ENCODE data around the gene CEP41.

DNA sequence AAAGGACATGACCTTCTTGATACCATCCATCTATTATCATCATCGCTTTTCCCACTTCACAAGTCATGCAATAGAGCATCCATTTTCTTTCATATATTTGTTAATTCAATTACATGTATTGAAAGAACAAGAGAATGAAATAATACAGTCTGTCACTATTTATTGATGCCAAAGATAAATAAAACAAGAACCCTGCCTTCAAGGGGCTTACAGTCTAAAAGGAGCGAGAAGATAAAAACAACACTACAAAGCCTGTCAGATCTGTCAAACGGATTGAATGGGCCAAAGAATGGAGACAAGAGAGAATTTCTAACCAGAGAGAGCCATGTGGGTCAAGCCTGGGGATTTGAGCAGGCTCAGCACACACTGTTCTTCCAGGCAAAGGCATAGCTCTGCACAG is 80.3 kb downstream of the CEP41 start:
- TF ChIP-seq, protein P1, sequence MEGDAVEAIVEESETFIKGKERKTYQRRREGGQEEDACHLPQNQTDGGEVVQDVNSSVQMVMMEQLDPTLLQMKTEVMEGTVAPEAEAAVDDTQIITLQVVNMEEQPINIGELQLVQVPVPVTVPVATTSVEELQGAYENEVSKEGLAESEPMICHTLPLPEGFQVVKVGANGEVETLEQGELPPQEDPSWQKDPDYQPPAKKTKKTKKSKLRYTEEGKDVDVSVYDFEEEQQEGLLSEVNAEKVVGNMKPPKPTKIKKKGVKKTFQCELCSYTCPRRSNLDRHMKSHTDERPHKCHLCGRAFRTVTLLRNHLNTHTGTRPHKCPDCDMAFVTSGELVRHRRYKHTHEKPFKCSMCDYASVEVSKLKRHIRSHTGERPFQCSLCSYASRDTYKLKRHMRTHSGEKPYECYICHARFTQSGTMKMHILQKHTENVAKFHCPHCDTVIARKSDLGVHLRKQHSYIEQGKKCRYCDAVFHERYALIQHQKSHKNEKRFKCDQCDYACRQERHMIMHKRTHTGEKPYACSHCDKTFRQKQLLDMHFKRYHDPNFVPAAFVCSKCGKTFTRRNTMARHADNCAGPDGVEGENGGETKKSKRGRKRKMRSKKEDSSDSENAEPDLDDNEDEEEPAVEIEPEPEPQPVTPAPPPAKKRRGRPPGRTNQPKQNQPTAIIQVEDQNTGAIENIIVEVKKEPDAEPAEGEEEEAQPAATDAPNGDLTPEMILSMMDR (IDR thresholded peaks at IDR 0.05): no peak
- no peak for TF ChIP-seq POLR2A (IDR thresholded peaks at IDR 0.05)

Measured in uterus (tissue), 2 donors.